SJSA1 (cell line): Measurements from ENCODE around the gene TAF15. TPM values are rescaled to one million over a fixed set of nuclear protein-coding genes. Genes with fewer than 3 reads are reported as not detected.
A peak's percentile ranks its signal among the peaks of the same experiment; 100 is the strongest.

ENCODE experiments used
- DNase-seq, 2 experiments: peaks; one replicate each; pipeline ENCODE4 v3.0.0-alpha.2; 2015 to 2020; ENCODE audit warnings: low spot score in 2 of 2, low read depth in 1 of 2
- H3K27ac ChIP-seq: fragments of 250-450 bp; sonication (Bioruptor Pico); 2 replicates; pipeline ENCODE4 v1.5.1; 2020; ENCODE audit warnings: mild to moderate bottlenecking, moderate library complexity
- H3K27me3 ChIP-seq: fragments of 250-450 bp; sonication (Bioruptor Pico); replicated peaks from 2 replicates; pipeline ENCODE4 v1.5.1; 2020; ENCODE audit warnings: mild to moderate bottlenecking, moderate library complexity
- H3K36me3 ChIP-seq: fragments of 250-450 bp; sonication (Bioruptor Pico); 2 replicates; pipeline ENCODE4 v1.5.1; 2020; ENCODE audit warnings: mild to moderate bottlenecking
- H3K4me1 ChIP-seq: fragments of 250-450 bp; sonication (Bioruptor Pico); replicated peaks from 2 replicates; pipeline ENCODE4 v1.6.1; 2021; ENCODE audit warnings: mild to moderate bottlenecking
- H3K4me3 ChIP-seq: fragments of 250-450 bp; sonication (Bioruptor Pico); 2 replicates; pipeline ENCODE4 v1.5.1; 2020; ENCODE audit warnings: mild to moderate bottlenecking
- H3K9me3 ChIP-seq: fragments of 250-450 bp; sonication (Bioruptor Pico); replicated peaks from 2 replicates; pipeline ENCODE4 v1.5.1; 2020; ENCODE audit warnings: mild to moderate bottlenecking
- total RNA-seq: library from RNA; depleted of rRNA; stranded (reverse); fragments of >200 nt; shearing (Covaris generic); gene quantifications from 2 replicates; pipeline ENCODE4 v1.2.3, GENCODE V29; 2014; rRNA removed

The TAF15 gene
- total RNA-seq = 15.5 and 33.6 TPM in 2 replicates

DNA sequence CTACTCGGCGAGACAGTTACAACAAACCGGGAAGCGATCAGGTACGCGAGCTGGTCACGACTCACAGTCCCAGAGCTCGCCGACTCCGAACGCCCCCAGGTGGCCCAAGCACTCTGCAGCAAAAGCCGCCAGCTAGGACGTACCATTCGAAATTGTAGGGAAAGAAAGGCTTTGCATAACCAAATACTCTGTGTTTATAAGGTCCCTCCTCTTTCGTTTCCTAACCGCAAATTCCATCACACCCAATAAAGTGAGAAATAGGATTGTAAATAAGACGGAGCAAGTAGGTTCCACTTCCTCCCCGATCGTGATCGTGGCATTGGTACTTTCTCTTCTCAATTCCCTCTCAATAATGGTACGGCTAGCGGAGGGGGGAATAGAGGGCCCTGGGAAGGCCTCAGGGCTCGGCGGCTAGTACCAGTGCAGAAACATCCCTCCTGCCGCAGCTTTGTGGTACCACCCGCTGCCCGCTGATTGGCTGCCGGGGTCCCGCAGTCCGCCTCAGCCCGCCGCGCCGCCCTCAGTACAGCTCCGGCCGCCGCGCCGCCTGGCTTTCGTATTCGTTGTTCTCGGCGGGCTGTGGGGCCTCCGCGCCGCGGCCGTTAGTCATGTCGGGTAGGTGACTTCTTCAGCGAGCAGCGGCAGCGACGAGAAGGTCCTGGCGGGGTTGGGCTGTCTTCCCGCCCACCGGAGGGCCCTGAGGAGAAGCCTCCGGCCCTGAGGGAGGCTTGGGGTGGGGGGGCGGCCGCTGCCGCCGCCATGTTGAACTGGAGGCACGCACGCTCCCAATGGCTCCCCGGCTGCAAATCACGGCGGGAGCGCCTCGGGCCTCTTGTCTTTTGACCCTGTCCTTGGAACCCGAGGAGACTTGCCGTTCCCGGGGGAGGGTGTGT is at the start of gene TAF15:
TSS of gene TAF15 (plus strand) at position 523 of the 893 bp plus-strand sequence. CDS start at position 609, 86 bp downstream.
- no peaks in the 10 kb centered on the region for H3K9me3 ChIP-seq
- peak; percentile 97 to 99 for DNase-seq
- no peaks in the 10 kb centered on the region for H3K27me3 ChIP-seq
- H3K4me3 ChIP-seq = peak within 1 kb of the TSS; percentile 88
- H3K36me3 ChIP-seq = peaks cover 17% of the 10 kb centered on the region
- H3K4me1 ChIP-seq = peaks cover 41% of the 10 kb centered on the region
- H3K27ac ChIP-seq = peak within 1 kb of the TSS; percentile 88

DNA sequence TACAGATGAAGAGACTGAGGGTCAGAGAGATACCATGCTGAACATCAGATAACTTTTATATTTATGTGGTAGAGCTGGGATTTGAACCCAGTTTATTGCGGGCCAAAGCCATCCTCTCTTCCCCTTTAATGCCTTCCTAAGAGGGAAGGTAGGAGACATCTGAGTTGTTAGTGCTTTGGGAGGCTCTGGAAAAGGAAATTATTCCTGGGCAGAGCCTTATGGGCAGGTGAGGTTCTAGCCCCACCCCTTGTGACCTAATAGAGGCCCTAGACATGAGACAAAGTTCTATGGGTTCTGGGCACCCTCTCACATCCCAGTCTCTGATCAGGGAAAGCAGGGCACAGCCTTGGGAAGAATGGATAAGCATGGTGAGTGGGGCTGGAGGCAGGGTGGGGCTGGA is 48.7 kb upstream of the TAF15 start, which contains the start of gene C17orf50:
TSS of gene C17orf50 (plus strand) at position 301 of the 400 bp plus-strand sequence. CDS start at position 356, 55 bp downstream.
- no peaks in the 10 kb centered on the region for H3K27me3 ChIP-seq
- H3K27ac ChIP-seq = no peak within 1 kb of the TSS
- no peaks in the 10 kb centered on the region; the same call in 1 of the 2 replicates for H3K9me3 ChIP-seq
- peaks cover 18% of the 10 kb centered on the region for H3K4me1 ChIP-seq
- H3K4me3 ChIP-seq = no peak within 1 kb of the TSS
- no peak for DNase-seq
- no peaks in the 10 kb centered on the region for H3K36me3 ChIP-seq

DNA sequence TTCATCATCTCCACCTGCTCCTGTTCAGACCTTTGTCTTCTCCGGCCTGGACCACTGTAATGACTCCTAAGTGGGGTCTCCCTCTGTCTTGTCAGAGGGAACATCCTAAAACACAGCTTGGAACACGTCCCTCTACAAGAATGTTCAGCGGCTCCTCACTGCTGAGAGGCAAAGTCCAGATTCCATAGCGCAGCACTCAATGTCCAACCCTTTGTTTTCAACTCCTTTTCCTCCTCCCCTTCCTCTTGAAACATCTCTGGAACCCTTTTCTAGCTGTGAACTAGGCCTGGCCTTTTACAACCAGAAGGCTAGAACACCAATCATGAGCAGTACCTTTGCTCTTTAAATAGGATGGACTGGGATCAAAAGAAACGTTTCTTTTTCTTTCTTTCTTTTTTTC is 47.7 kb upstream of the TAF15 start:
- Histone ChIP-seq H3K4me3 (no peak overlapping the region), H3K36me3 (no peaks in the 10 kb centered on the region), H3K4me1 (peaks cover 28% of the 10 kb centered on the region), H3K27ac (no peak overlapping the region), H3K9me3 (no peaks in the 10 kb centered on the region; the same call in 1 of the 2 replicates), H3K27me3 (no peaks in the 10 kb centered on the region)
- DNase-seq = no peak

DNA sequence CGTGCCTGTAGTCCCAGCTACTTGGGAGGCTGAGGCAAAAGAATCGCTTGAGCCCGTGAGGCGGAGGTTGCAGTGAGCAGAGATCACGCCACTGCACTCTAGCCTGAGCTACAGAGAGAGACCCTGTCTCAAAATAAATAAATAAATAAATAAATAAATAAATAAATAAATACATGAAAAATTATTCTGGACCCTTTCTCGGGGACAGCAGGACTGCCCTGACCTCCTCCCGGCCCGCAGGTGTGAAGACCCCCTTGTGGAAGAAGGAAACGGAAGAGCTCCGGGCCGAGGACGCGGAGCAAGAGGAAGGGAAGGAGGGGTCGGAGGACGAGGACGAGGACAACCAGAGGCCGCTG is 45.5 kb upstream of the TAF15 start:
- H3K36me3 ChIP-seq = no peaks in the 10 kb centered on the region
- DNase-seq = no peak
- no peaks in the 10 kb centered on the region for H3K27me3 ChIP-seq
- H3K9me3 ChIP-seq = no peaks in the 10 kb centered on the region; the same call in 1 of the 2 replicates
- no peak overlapping the region; the same call in 1 of the 2 replicates for H3K4me3 ChIP-seq
- H3K4me1 ChIP-seq = peaks cover 30% of the 10 kb centered on the region
- no peak overlapping the region for H3K27ac ChIP-seq

DNA sequence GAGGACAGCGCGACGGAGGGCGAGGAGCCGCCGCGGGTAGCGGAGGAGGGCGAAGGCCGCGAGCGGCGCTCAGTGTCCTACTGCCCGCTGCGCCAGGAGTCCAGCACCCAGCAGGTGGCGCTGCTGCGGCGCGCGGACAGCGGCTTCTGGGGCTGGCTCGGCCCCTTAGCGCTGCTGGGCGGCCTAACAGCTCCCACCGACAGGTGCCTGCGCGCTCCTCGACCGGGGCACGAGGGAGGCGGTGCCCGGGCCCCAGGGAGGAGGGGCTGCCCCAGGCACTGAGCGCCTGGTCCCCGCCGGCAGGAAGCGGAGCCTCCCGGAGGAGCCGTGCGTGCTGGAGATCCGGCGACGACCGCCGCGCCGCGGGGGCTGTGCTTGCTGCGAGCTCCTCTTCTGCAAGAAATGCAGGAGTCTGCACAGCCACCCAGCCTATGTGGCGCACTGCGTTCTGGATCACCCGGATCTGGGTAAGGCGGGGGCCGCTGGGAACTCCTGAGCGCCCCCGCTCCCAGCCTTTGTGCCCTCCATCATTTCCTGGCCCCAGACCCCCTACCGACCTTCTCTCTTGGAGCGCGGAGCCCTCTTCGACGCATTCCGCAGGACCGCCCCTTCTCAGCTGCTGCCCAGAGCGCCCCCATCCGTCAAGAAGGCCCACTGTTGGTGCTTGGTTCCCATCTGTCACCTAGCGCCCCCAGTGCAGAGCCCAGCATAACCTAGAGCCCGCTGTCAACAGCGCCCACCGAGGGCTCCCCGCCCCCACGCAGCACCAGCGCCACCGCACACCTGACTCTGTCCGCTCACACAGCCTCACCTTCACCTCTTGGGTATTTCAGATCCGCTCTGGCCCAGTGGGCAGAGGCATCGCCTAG is 44.9 kb upstream of the TAF15 start:
- DNase-seq = peak; percentile 86 to 87
- Histone ChIP-seq H3K4me3 (peak overlapping the region; percentile 29), H3K4me1 (peaks cover 30% of the 10 kb centered on the region), H3K36me3 (no peaks in the 10 kb centered on the region), H3K9me3 (no peaks in the 10 kb centered on the region; the same call in 1 of the 2 replicates), H3K27me3 (no peaks in the 10 kb centered on the region), H3K27ac (no peak overlapping the region)

DNA sequence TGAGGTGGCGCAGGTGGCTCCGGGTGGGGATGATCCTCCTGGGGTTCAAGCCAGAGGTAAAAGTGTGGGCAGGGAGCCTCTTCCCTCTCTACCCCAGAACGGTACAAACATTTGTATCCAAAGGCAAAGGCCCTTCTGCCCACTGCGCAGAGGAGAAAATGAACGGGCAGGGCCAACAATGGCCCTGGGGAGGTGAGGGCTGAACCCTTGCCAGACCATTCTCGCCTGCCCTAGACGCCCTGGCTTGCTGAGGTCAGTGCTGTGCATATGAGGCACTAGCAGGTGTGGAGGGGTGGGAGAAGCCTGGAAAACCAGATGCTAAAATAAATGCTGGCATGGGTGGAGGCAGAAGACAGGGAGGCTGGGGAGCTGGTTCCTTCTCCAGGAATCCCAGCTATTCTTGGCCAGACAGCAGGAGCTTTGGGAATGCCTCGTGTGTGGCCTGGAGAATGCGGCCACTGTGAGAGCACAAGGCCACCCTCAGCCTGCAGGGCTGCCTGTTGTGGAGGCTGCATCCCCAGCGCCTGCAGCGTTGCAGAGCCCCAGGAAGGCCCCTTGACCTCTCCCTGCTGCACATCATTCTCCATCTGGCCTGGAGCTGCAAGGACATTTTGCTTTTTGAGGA is 44.1 kb upstream of the TAF15 start:
- peak; percentile 74 to 80 for DNase-seq
- H3K27me3 ChIP-seq = no peaks in the 10 kb centered on the region
- H3K9me3 ChIP-seq = no peaks in the 10 kb centered on the region; the same call in 1 of the 2 replicates
- H3K4me3 ChIP-seq = no peak overlapping the region
- no peak overlapping the region for H3K27ac ChIP-seq
- H3K36me3 ChIP-seq = no peaks in the 10 kb centered on the region
- peaks cover 30% of the 10 kb centered on the region for H3K4me1 ChIP-seq

DNA sequence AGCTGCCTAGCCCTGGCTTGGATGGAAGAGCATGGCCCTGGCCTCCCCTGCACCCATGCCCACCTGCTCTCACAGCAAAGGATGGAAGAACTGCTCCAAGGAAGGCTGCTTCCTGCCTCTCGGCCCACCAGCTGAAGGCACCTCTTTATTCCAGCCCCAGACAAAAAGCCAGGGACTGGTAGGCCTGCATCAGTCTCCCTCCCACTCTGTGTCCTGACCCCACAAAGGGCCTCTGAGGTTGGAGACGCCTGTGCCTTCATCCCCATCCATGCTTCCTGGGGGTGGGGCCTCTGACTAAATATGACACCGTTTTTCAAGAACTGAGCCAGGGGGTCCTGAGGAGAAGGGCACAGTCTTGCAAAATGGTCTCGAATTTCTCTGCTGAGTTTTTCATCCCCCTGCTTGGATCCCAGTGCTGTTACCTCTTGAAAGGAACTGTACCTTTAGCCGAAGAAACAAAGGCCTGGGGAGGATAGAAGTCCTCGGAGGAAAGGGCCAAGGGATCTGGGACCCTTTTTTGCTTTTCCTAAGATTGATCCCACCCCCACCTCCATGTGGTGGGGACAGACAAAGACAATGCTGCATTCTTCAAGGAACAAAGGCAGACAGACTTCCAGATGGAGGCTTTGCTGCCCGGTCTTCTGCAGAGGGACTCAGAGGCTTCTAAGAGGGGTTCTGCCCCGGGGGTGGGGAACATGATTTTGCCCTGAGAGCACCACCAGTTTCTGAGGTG is 43.4 kb upstream of the TAF15 start:
- H3K4me3 ChIP-seq = no peak overlapping the region
- no peak for DNase-seq
- H3K27me3 ChIP-seq = no peaks in the 10 kb centered on the region
- peaks cover 30% of the 10 kb centered on the region for H3K4me1 ChIP-seq
- no peak overlapping the region for H3K27ac ChIP-seq
- H3K9me3 ChIP-seq = no peaks in the 10 kb centered on the region; the same call in 1 of the 2 replicates
- H3K36me3 ChIP-seq = no peaks in the 10 kb centered on the region

DNA sequence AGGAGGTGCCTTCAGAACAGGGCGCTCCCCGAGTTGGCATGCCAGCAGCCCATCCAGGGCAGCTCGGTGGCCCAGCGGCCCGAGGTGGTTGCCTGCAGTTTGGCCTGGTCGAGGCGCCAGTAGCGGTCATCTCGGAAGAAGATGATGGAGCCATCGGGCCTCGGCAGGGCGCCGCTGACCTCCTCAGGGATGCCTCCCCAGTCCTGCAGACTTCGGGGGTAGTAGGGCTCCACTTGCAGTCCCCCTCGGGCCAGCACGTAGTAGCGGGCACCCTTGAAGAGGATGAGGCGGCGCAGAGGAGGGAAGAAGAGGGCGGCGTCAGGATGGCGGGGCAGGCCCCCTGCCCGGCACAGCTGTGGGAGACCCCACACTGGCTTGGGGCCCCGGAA is 42.8 kb upstream of the TAF15 start:
- Histone ChIP-seq H3K27me3 (no peaks in the 10 kb centered on the region), H3K36me3 (no peaks in the 10 kb centered on the region), H3K4me1 (peaks cover 30% of the 10 kb centered on the region), H3K4me3 (no peak overlapping the region), H3K27ac (no peak overlapping the region), H3K9me3 (no peaks in the 10 kb centered on the region; the same call in 1 of the 2 replicates)
- no peak for DNase-seq

DNA sequence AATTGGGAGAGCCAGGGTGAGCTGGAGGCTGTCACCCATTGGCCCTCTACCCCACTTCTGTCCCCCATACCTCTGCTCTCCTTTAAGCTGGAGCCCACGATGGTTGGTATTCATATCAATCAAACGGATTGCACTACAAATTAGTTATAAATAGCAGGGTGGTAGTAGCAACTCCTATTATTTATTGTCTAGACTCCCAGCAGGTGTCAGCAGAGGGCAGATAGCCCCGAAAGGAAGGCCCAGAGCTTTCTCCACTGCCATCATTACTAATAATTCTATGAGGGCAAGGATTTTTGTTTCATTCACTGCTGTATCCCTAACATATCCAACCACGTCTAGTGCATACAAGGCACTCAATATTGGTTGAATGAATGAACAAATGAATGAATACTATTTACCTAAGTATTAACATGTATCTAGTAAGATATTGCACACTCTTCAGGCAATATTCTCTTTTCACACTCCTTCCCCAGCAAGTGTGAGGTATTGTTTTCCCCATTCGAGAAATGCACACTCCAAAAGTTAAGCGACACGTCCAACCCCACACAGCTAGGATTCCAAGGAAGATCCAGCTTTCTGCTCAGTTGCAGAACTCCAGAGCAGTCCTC is 42.3 kb upstream of the TAF15 start:
- Histone ChIP-seq H3K4me1 (peaks cover 30% of the 10 kb centered on the region), H3K27ac (no peak overlapping the region), H3K36me3 (no peaks in the 10 kb centered on the region), H3K9me3 (no peaks in the 10 kb centered on the region; the same call in 1 of the 2 replicates), H3K27me3 (no peaks in the 10 kb centered on the region), H3K4me3 (no peak overlapping the region)
- no peak for DNase-seq

DNA sequence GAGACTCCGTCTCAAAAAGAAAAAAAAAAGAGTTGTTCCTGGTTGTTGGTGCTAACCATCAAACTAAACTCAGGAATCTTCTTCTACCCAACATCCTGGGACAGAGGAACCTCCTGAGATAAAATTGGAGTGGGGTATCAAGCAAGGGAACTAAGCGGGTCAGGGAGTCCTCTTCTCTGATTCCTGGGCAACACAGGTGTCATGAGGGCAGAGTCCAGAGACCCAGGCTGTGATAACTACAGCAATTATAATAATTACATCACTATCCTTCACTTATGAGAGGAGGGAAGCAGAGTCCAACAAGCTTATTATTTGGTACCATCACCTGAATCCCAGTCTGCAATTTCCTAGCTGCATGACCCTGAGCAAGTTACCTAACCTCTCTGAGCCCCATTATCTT is 40.5 kb upstream of the TAF15 start:
- Histone ChIP-seq H3K27ac (no peak overlapping the region), H3K27me3 (no peaks in the 10 kb centered on the region), H3K36me3 (no peaks in the 10 kb centered on the region), H3K4me3 (no peak overlapping the region), H3K4me1 (peaks cover 34% of the 10 kb centered on the region), H3K9me3 (no peaks in the 10 kb centered on the region; the same call in 1 of the 2 replicates)
- DNase-seq = no peak

DNA sequence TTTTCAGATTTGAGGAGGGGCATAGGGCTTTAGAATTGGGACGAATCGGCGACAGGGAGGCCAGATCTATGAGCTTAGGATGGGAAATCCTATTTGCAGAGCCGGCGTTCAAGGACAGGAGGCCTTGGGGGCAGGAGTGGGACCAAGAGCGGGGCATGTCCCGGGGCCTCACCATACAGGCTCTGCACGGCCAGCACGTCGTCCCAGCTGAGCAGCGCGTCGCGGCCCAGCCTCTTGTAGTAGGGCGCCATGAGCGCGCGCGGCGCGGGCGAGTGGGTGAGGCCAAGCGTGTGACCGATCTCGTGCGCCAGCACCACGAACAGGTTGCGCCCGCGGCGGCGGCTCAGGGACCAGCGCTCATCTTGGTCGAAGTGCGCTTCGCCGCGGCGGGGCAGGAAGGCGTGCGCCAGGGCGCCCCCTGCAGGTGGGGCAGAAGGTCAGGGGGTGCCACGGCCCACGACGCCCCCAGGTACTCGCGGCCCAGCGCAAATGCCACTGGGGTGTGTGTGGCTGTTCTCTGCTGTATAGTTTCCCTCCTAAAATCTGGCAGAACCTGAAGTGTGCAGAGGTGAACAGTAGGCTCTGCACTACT is 39.3 kb upstream of the TAF15 start:
- Histone ChIP-seq H3K4me1 (peaks cover 34% of the 10 kb centered on the region), H3K27ac (no peak overlapping the region), H3K27me3 (no peaks in the 10 kb centered on the region), H3K9me3 (no peaks in the 10 kb centered on the region), H3K4me3 (no peak overlapping the region), H3K36me3 (no peaks in the 10 kb centered on the region)
- DNase-seq = no peak

DNA sequence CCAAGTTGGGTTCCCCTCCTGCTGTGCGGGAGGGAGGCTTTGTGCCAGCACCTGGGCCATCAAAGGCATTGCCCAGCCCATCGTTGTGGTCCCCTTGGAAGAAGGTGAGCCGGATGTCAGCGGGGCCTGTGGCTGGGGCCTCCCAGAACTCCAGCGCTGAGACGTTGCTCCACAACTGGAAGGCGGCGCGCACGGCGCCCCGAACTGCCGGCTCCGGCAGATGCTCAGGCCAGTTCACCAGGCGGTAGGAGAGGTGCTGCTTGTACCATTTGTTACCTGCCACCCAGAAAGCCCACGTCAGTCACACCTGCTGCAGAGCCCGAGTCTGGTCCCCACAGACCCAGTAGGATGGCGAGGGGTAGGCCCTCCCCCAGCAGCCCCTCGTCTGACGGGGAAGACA is 36.2 kb upstream of the TAF15 start:
- H3K4me3 ChIP-seq = no peak overlapping the region
- H3K27ac ChIP-seq = no peak overlapping the region
- H3K9me3 ChIP-seq = no peaks in the 10 kb centered on the region
- peaks cover 29% of the 10 kb centered on the region for H3K4me1 ChIP-seq
- H3K36me3 ChIP-seq = no peaks in the 10 kb centered on the region
- no peaks in the 10 kb centered on the region for H3K27me3 ChIP-seq
- DNase-seq = no peak
